HG03039 (cell line): Measurements from ENCODE around the gene HOXD8.

Experiments used
- ATAC-seq: cut with Tn5 transposase; IDR thresholded peaks from one replicate; pipeline ENCODE4 v1.9.1; 2021; ENCODE audit warnings: mild to moderate bottlenecking, moderate library complexity; ENCODE audit not compliant: unreplicated experiment

HOXD8 gene

GRCh38 chr2:176128172-176128981 lies 1.1 kb upstream of the HOXD8 start:
- no peak for ATAC-seq

- ATAC-seq, result no peak
Measured at GRCh38 chr2:176129813-176130146, 275 bp downstream of the HOXD8 start.

GRCh38 chr2:176130147-176130956 lies 847 bp downstream of the HOXD8 start:
- no peak for ATAC-seq

- no peak for ATAC-seq
Measured at GRCh38 chr2:176130957-176131847, 1.7 kb downstream of the HOXD8 start.

GRCh38 chr2:176131848-176132158 lies 2.3 kb downstream of the HOXD8 start:
- ATAC-seq, result no peak

- no peak for ATAC-seq
Measured at GRCh38 chr2:176132205-176133171, 3.0 kb downstream of the HOXD8 start.

GRCh38 chr2:176133389-176133788 lies 3.9 kb downstream of the HOXD8 start:
- no peak for ATAC-seq

- no peak for ATAC-seq
Measured at GRCh38 chr2:176134035-176134434, 4.5 kb downstream of the HOXD8 start.

GRCh38 chr2:176135035-176135440 lies 5.5 kb downstream of the HOXD8 start:
- no peak for ATAC-seq

- ATAC-seq, result no peak
Measured at GRCh38 chr2:176136374-176137251, 7.1 kb downstream of the HOXD8 start.

GRCh38 chr2:176137252-176137580 lies 7.7 kb downstream of the HOXD8 start:
- no peak for ATAC-seq

- no peak for ATAC-seq
Measured at GRCh38 chr2:176137906-176138305, 8.4 kb downstream of the HOXD8 start.

- no peak for ATAC-seq
Measured at GRCh38 chr2:176138526-176138922, 9.0 kb downstream of the HOXD8 start.

- no peak for ATAC-seq
Measured at GRCh38 chr2:176138923-176139660, 9.6 kb downstream of the HOXD8 start.

- no peak for ATAC-seq
Measured at GRCh38 chr2:176139661-176140512, 10.4 kb downstream of the HOXD8 start.

- ATAC-seq, result peak; percentile 83
Measured at GRCh38 chr2:176140513-176141317, 11.2 kb downstream of the HOXD8 start.

GRCh38 chr2:176142281-176142680 lies 12.8 kb downstream of the HOXD8 start:
- no peak for ATAC-seq
